Measurements from ENCODE around the gene YTHDF1. TPM values are rescaled to one million over a fixed set of nuclear protein-coding genes. Genes with fewer than 3 reads are reported as not detected.

Gene YTHDF1
- total RNA-seq, 1 donor from 2014 or later = 42.4 TPM

- intact Hi-C loops (cut with micrococcal nuclease) = loop anchor here (5.0 kb wide), 1 partner anchor 117 kb away; no protein-coding TSS in a partner anchor
These were observed 41.5 kb downstream of the YTHDF1 start for GRCh38 chr20:63174309-63175037.

DNA sequence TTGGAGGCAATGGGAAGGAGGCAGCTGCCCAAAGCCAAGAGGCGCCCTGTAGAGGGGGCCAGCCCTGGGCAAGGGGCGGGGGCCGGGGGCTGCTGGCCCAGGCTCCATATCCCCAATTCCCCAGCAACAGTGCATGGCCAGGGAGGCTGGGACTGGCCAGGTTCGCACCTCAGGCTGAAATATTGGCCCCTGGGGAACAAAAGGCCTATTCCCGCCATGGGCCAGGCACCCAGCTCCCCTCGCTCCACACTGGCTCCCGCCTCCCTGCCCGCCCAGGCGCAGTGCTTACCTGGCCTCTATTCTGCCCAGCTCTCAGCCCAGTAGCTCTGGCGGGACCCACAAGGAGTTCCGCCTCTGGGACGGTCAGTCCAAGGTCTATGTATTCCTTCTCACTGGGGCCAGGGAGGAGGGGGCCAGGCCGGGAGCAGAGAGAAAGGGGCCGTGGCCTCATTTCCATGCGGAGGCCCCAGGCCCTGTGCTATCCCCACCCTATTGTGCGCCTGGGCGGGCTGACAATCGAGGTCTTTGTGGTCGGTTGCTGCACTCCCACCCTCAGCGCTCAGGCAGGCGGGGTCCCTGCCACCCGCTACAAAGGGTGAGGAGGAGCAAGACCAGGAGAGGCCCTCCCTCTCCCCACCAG is 42.3 kb downstream of the YTHDF1 start:
- intact Hi-C loops (cut with micrococcal nuclease) = no loop called here

GRCh38 chr20:63172726-63173125 is 43.2 kb downstream of the YTHDF1 start:
- intact Hi-C loops (cut with micrococcal nuclease) = no loop called here

- intact Hi-C loops (cut with micrococcal nuclease) = no loop called here
These were observed 43.9 kb downstream of the YTHDF1 start for GRCh38 chr20:63171991-63172390.

GRCh38 chr20:63169681-63170080 is 46.2 kb downstream of the YTHDF1 start:
- intact Hi-C loops (cut with micrococcal nuclease) = no loop called here

GRCh38 chr20:63168861-63169260 is 47.1 kb downstream of the YTHDF1 start:
- intact Hi-C loops (cut with micrococcal nuclease) = no loop called here

DNA sequence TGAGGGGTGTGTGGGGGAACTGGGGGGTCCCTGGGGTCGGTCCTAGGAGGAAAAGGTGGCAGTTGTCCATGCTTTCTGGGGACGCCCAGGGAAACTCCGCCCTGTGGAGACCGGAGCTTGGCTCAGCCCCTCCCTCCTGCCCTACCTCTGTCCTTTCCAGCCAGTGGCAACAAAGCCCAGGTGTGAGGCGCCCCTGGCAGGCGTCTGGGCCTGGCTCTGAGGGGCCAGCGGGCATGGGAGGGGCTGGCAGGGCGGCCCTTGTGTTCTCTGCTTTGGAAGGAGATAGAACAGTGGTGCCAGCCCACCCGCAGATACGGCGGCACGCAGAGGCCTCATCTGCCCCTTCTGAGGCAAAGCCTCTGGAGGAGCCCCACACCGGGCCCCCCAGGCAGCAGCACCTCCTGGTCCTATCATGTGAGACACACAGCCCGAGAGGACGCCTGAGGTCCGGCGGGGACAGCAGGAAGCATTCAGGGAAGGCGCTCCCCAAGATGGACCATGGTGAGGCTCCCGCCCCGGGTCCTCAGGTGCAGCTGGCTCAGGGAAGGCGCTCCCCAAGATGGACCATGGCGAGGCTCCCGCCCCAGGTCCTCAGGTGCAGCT is 47.9 kb downstream of the YTHDF1 start:
- intact Hi-C loops (cut with micrococcal nuclease) = no loop called here

DNA sequence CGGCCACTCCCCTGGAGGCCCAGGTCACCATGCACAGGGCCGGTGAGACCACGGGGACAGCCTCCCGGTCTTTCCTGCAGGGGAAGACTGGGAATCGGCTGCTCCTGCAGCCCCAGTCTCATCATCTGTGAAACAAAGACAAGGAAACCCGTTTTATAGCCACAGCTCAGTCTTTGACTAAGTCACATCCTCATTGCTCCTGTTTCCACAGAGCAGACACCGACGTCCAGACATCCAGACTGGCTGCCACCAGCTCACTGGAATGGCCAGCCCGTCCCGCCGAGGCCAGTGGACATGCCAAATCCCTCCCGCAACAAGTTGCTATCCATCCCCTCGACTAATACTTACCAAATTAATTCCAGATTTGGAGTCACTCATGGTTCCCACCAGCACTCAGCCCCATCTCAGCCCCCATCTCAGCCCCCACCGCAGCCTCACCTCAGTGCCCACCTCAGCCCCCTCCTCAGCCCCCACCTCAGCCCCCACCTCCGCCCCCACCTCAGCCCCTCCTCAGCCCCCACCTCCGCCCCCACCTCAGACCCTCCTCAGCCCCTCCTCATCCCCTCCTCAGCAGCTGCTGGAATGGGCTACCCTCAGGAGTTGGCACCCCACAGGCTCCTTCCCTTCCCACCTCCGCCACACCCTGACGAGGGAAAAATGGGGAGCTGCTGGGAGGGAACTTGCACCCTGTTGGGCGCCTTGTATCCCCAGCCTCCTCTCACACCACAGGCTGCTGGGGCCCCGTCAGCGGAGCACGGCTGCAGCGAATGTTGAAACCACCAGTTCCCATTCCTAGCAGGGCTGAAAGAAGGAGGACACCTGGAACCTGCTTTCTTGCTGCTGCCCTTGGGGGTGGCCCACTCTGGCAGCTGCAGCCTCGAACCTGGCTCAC is 48.7 kb downstream of the YTHDF1 start:
- intact Hi-C loops (cut with micrococcal nuclease) = no loop called here

- intact Hi-C loops (cut with micrococcal nuclease) = no loop called here
These were observed 49.5 kb downstream of the YTHDF1 start for GRCh38 chr20:63166193-63167020.

DNA sequence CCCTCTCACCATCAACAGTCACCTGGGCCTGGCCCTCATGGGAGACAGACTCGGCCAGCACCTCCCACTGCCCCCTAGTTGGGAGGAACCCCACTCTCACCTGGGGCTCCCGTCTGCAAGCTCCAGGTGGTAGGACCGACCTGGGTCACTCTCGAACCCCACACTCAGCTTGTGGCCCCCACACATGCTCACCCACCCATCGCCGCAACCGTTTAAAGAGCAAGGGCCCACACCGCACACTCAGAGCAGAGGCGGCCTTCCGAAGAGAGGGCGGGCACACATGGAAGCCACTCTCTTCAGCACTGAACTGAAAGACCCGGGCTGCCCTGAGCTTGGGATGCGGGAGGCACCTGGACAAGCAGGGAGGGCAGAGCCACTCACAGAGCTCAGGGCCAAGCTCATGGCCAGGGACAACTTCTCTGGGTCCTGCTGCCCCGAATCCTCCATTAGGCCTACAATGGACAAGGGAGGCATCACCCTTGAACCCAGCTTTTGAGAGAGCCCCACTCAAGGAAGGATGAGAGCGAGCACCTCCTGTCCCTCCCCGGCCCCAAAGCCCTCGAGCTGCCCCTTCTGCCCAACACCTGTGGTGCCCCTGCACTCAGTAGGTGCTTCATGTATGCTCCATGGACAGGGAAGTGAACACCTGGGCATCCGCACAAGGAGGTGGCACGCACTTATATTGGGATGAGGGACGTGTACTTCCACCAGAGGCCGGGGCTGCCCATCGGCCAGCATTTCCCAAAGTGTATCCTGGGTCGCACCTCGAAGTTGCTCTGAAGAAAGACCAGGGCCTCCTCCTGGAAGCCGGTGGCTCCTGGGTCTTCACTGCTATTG is 50.4 kb downstream of the YTHDF1 start:
- intact Hi-C loops (cut with micrococcal nuclease) = no loop called here

DNA sequence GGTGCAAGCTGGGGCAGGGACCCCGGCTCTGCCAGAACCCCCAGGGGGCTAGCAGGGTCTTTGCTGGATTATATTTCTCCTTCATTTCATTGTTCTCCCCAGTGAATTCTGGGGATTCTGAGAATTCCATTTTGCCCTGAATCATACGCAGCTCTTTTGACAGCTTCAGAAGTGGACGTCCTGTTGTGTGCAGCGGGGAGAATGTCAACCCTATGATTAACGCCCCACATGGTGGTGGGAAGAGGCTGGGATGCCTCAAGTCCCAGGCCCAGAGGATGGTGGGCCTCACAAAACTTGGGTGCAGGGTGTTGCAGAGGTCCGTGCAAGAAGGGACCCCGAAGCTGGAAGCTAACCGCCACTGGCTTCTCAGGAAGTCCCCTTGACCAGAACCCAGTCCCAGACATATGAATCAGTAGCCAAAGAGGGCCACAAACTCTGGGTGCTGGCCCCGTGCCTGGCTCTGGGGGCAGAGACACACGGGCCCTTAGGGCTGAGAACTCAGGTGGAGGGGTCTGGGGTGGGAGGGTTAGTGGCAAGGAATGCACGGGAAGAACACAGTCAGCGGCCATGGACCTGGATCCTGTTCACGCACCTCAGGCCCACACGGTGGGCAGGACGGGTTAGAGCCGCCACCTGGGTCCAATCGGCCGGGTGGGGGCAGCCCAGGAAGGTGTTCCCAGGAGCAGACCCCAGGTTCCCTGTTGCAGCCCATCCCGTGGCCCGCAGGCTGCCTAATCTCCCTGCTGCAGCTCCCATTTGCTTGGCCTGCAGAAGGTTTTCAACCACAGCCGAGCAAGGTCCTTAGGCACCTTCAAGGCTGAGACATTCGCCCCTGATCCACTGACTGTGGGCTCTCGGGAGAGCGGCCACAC is 51.2 kb downstream of the YTHDF1 start:
- intact Hi-C loops (cut with micrococcal nuclease) = no loop called here

GRCh38 chr20:63163596-63164483 is 52.1 kb downstream of the YTHDF1 start:
- intact Hi-C loops (cut with micrococcal nuclease) = no loop called here

DNA sequence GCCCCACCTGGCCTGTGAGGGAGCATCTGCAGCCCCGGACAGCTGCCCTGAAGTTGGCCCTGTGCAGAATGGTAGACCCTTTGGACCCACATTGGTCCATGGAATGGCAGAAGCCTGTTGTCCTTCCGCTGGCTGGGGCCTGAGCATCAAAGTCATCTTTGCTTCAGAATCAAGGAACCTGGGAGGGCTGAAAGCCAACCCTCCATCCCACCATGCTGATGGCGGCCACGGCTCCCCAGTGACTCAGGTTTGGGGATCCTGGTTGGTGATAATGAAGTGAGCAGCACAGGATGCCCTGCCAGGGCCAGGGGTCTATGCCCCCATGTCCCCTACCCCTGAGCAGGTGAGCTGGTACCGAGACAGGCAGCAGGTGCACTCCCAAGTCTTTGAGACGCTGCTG is 52.8 kb downstream of the YTHDF1 start:
- intact Hi-C loops (cut with micrococcal nuclease) = no loop called here

GRCh38 chr20:63162206-63162795 is 53.6 kb downstream of the YTHDF1 start:
- intact Hi-C loops (cut with micrococcal nuclease) = no loop called here

GRCh38 chr20:63161176-63161651 is 54.7 kb downstream of the YTHDF1 start:
- intact Hi-C loops (cut with micrococcal nuclease) = no loop called here

DNA sequence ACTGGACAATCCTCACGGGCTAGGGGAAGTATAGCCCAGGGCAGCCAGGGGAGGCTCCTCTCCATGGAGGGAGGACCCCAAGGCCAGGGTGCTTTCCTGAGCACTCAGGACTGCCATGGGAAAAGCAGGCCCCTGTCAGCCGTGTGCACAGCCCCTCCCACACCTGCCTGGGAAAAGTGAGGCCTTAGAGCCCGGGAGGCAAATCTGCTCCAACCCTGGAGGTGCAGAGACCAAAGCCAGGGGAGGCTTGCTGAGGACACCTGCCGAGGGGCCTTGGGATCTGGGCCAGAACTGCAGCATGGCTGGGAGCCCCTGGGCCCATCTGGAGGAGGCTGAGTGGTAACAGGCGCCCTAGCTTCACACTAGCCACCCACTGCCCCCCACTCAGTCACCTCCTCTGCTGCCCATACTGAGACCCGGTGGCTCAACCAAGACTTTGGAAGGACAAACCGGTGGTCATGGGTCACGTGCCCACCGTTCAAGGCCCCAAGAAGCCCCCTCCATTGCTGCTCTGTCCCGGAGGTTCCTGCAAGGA is 55.2 kb downstream of the YTHDF1 start:
- intact Hi-C loops (cut with micrococcal nuclease) = no loop called here
